ENCODE results near the gene HOXB7. TPM values are rescaled to one million over a fixed set of nuclear protein-coding genes. Genes with fewer than 3 reads are reported as not detected.

Gene HOXB7
- total RNA-seq (2014; rRNA removed; shearing (Covaris generic)) (not detected in 2 replicates), polyA plus RNA-seq (2016; fragmentation: Nextera tagmentation; extraction: Ambion mirVana) (not detected in 2 replicates)
- long read RNA-seq: 0 reads

DNA sequence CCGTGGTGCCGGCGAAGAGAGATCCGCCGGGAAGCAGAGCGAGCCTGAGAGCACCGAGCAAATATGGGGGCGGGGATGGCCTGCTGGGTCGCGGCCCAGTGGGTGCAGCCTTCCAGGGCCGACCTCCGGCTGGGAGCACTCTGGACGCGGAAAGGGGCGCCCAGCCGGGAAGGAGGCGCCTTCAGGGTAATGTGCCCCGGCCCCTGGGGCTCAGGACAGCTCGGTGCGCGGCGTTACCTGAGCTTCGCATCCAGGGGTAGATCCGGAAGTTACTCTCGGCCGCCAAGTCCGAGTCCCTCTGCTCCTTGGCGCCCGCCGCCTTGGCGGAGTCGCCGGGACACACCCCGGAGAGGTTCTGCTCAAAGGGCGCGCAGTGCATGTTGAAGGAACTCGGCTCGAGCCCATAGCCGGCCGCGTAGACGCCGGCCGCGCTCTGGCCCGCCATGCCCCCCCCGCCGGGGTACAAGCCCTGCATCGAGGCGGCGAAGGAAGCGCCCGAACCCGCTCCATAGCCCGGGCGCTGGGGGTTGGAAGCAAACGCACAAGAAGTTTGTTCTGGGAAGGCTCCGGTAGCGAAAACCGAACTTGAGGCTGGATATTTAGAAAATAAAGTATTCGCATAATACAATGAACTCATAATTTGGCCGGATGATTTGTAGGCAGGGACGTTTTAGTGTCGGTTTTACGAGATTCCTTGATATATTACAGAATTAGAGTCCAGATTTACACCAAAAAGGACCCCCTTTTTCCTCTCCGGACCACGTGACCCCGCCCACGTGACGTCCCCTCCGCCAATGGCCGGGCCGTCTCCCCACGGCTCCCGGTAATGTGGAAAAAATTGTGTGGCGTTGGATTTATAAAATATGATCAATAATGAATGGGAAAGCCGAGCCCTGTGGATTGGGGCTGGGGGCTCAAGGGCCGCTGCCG lies at the start of gene HOXB7:
Gene HOXB7 (minus strand): TSS at position 736 of the 930 bp plus-strand sequence. CDS start 99 bp downstream, at position 637.
- no peaks in the 10 kb centered on the region; the same call in 2 of the 3 replicates for H3K36me3 Mint-ChIP-seq (ENCODE audit: low read depth)
- peaks cover 26% of the 10 kb centered on the region for H3K4me1 Mint-ChIP-seq
- DNase-seq (ENCODE audit: low spot score) (peak; percentile 60), ATAC-seq (peak; percentile 24)
- peaks cover 99% of the 10 kb centered on the region for H3K27me3 Mint-ChIP-seq (ENCODE audit: insufficient read depth, low read depth, poor library complexity)
- H3K27ac ChIP-seq (ENCODE audit: low read depth): no peak within 1 kb of the TSS
- peaks cover 41% of the 10 kb centered on the region; the same call in 1 of the 2 replicates for H3K4me1 ChIP-seq (ENCODE audit: insufficient read depth)
- H3K79me2 ChIP-seq (replicated peaks; ENCODE audit: insufficient read depth): no peaks in the 10 kb centered on the region
- peaks cover 54% of the 10 kb centered on the region for H4K20me1 ChIP-seq (replicated peaks; ENCODE audit: insufficient read depth)
- H3F3A ChIP-seq (replicated peaks; ENCODE audit: low read depth): peaks cover 46% of the 10 kb centered on the region
- H3K4me3 Mint-ChIP-seq: peak within 1 kb of the TSS; percentile 66
- peak within 1 kb of the TSS; percentile 63; the same call in 1 of the 2 replicates for H2AFZ ChIP-seq
- peaks cover 100% of the 10 kb centered on the region for H3K27me3 ChIP-seq (ENCODE audit: insufficient read depth)
- H3K9me3 Mint-ChIP-seq: peaks cover 3% of the 10 kb centered on the region; the same call in 2 of the 3 replicates
- TF ChIP-seq EZH2phosphoT487 (IDR thresholded peaks at IDR 0.05; ENCODE audit: unreplicated experiment): peak; percentile 64
- no peak for TF ChIP-seq ZNF114 (CRISPR knock-in tag; IDR thresholded peaks at IDR 0.05)
- no peak for TF ChIP-seq ZNF331 (CRISPR knock-in tag; IDR thresholded peaks at IDR 0.05; ENCODE audit: low read depth)
- TF ChIP-seq, protein P1, sequence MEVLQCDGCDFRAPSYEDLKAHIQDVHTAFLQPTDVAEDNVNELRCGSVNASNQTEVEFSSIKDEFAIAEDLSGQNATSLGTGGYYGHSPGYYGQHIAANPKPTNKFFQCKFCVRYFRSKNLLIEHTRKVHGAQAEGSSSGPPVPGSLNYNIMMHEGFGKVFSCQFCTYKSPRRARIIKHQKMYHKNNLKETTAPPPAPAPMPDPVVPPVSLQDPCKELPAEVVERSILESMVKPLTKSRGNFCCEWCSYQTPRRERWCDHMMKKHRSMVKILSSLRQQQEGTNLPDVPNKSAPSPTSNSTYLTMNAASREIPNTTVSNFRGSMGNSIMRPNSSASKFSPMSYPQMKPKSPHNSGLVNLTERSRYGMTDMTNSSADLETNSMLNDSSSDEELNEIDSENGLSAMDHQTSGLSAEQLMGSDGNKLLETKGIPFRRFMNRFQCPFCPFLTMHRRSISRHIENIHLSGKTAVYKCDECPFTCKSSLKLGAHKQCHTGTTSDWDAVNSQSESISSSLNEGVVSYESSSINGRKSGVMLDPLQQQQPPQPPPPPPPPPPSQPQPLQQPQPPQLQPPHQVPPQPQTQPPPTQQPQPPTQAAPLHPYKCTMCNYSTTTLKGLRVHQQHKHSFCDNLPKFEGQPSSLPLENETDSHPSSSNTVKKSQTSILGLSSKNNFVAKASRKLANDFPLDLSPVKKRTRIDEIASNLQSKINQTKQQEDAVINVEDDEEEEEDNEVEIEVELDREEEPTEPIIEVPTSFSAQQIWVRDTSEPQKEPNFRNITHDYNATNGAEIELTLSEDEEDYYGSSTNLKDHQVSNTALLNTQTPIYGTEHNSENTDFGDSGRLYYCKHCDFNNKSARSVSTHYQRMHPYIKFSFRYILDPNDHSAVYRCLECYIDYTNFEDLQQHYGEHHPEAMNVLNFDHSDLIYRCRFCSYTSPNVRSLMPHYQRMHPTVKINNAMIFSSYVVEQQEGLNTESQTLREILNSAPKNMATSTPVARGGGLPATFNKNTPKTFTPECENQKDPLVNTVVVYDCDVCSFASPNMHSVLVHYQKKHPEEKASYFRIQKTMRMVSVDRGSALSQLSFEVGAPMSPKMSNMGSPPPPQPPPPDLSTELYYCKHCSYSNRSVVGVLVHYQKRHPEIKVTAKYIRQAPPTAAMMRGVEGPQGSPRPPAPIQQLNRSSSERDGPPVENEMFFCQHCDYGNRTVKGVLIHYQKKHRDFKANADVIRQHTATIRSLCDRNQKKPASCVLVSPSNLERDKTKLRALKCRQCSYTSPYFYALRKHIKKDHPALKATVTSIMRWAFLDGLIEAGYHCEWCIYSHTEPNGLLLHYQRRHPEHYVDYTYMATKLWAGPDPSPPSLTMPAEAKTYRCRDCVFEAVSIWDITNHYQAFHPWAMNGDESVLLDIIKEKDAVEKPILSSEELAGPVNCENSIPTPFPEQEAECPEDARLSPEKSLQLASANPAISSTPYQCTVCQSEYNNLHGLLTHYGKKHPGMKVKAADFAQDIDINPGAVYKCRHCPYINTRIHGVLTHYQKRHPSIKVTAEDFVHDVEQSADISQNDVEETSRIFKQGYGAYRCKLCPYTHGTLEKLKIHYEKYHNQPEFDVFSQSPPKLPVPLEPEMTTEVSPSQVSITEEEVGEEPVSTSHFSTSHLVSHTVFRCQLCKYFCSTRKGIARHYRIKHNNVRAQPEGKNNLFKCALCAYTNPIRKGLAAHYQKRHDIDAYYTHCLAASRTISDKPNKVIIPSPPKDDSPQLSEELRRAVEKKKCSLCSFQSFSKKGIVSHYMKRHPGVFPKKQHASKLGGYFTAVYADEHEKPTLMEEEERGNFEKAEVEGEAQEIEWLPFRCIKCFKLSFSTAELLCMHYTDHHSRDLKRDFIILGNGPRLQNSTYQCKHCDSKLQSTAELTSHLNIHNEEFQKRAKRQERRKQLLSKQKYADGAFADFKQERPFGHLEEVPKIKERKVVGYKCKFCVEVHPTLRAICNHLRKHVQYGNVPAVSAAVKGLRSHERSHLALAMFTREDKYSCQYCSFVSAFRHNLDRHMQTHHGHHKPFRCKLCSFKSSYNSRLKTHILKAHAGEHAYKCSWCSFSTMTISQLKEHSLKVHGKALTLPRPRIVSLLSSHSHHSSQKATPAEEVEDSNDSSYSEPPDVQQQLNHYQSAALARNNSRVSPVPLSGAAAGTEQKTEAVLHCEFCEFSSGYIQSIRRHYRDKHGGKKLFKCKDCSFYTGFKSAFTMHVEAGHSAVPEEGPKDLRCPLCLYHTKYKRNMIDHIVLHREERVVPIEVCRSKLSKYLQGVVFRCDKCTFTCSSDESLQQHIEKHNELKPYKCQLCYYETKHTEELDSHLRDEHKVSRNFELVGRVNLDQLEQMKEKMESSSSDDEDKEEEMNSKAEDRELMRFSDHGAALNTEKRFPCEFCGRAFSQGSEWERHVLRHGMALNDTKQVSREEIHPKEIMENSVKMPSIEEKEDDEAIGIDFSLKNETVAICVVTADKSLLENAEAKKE (CRISPR knock-in tag; IDR thresholded peaks at IDR 0.05): no peak
- TF ChIP-seq POLR2AphosphoS5 (IDR thresholded peaks at IDR 0.05; ENCODE audit: low read depth): no peak
- TF ChIP-seq, protein P2, sequence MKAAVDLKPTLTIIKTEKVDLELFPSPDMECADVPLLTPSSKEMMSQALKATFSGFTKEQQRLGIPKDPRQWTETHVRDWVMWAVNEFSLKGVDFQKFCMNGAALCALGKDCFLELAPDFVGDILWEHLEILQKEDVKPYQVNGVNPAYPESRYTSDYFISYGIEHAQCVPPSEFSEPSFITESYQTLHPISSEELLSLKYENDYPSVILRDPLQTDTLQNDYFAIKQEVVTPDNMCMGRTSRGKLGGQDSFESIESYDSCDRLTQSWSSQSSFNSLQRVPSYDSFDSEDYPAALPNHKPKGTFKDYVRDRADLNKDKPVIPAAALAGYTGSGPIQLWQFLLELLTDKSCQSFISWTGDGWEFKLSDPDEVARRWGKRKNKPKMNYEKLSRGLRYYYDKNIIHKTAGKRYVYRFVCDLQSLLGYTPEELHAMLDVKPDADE (IDR thresholded peaks at IDR 0.05): no peak
- peak; percentile 95 for TF ChIP-seq EZH2 (IDR thresholded peaks at IDR 0.05; ENCODE audit: low read depth, unreplicated experiment)
- TF ChIP-seq, protein P3, sequence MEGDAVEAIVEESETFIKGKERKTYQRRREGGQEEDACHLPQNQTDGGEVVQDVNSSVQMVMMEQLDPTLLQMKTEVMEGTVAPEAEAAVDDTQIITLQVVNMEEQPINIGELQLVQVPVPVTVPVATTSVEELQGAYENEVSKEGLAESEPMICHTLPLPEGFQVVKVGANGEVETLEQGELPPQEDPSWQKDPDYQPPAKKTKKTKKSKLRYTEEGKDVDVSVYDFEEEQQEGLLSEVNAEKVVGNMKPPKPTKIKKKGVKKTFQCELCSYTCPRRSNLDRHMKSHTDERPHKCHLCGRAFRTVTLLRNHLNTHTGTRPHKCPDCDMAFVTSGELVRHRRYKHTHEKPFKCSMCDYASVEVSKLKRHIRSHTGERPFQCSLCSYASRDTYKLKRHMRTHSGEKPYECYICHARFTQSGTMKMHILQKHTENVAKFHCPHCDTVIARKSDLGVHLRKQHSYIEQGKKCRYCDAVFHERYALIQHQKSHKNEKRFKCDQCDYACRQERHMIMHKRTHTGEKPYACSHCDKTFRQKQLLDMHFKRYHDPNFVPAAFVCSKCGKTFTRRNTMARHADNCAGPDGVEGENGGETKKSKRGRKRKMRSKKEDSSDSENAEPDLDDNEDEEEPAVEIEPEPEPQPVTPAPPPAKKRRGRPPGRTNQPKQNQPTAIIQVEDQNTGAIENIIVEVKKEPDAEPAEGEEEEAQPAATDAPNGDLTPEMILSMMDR (conservative IDR thresholded peaks at IDR 0.05; ENCODE audit: low read depth in 2 of 2): no peak
- TF ChIP-seq REST (IDR thresholded peaks at IDR 0.05; ENCODE audit: unreplicated experiment): no peak
- no peaks in the 10 kb centered on the region for H3K9me2 ChIP-seq (ENCODE audit: insufficient read depth)
- peak within 1 kb of the TSS; percentile 51 for H3K4me3 ChIP-seq
- peak within 1 kb of the TSS; percentile 84 for H3K4me2 ChIP-seq
- no peaks in the 10 kb centered on the region; the same call in 1 of the 2 replicates for H3K36me3 ChIP-seq (ENCODE audit: insufficient read depth)
- no peak within 1 kb of the TSS for H3K27ac Mint-ChIP-seq

Data from GM23338 (cell line).